Measurements from ENCODE around the gene DHX30. TPM values are rescaled to one million over a fixed set of nuclear protein-coding genes. Genes with fewer than 3 reads are reported as not detected.
"Not testable (repeated sequence)": the region's sequence is repeated elsewhere in the genome, so short reads cannot be mapped to it uniquely, and the experiment has no call there.

The DHX30 gene
- total RNA-seq, 1 donor from 2014 or later, result 49.0 TPM

DNA sequence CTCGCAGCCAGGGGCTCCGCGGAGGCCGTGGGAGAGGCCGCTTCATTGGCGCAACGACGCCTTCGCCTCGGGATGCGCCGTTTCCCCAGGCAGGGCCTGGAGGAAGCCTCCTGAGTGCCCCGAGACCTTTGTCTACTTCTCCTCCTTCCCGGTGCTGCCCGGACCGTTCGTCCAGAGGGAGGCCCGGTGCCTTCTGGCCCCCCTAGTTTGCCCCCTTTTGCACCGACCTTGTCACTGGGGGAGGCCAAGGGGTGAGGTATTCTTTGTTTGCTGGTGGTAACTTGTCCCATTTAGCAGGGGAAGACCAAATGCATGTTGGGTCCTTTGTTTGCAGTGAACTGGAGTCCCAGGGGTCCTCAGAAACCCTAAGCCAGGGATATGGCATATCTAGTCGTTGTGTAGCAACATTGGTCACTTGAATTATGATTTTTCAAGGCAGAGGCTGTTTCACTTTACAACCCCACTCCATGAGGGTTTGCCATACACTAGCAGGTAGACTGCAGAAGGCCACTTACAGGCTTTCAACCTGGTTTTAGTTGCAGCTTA lies 615 bp downstream of the DHX30 start:
- DNase-seq (no peak), ATAC-seq (no peak)
- intact Hi-C loops (cut with micrococcal nuclease), result no loop called here

DNA sequence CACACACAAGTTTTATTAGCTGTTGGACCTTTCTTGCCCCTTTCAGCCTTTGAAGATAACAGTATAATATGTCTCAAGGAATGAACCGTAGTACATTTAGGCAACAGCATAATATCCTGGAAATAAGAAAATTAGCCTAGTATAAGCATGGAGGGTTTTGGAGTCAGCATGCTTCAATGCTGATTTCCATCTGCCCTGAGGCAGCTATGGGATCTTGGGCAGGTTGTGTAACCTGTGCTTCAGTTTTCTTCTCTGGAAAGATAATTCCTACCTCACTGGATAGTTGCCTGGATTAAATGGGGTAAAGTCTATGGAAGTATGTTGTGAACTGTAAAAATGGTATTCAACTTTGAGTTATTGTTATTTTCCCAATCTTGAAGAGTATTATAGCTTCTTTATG lies 1.6 kb downstream of the DHX30 start:
- ATAC-seq, result no peak
- no peak for DNase-seq
- intact Hi-C loops (cut with micrococcal nuclease), result no loop called here

- intact Hi-C loops (cut with micrococcal nuclease), result no loop called here
- no peak for ATAC-seq
- no peak for DNase-seq
Observed at GRCh38 chr3:47813551-47814177, 10.7 kb downstream of the DHX30 start.

DNA sequence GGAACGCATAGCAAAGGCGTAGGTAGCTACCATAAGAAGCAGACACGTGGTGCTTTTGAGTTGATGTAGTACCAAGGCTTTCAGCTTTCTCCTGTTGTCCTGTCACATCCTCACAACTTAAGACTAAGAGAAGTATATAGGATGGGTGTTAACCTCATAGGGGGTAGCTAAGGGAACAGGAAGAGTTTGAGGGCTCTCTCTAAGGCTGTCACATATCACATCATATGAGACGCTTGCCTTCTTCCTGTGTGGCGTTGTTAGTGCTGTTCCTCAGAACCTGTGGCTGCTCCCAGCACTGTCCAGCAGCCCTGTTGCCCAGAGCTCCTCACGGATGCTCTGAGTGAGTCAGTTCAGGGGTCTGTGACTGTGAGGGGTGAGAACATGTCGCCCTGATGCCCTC lies 14.7 kb downstream of the DHX30 start:
- ATAC-seq (no peak), DNase-seq (no peak)
- intact Hi-C loops (cut with micrococcal nuclease), result no loop called here

GRCh38 chr3:47824541-47825473 lies 21.9 kb downstream of the DHX30 start:
- intact Hi-C loops (cut with micrococcal nuclease), result loop anchor here (5.0 kb wide), 1 partner anchor 327 kb away; no protein-coding TSS in a partner anchor
- ATAC-seq (peak; percentile 99), DNase-seq (peak; percentile 89)

GRCh38 chr3:47825590-47825989 lies 22.7 kb downstream of the DHX30 start:
- DNase-seq, result no peak
- intact Hi-C loops (cut with micrococcal nuclease), result loop anchor here (5.0 kb wide), 1 partner anchor 327 kb away; no protein-coding TSS in a partner anchor
- ATAC-seq, result no peak

DNA sequence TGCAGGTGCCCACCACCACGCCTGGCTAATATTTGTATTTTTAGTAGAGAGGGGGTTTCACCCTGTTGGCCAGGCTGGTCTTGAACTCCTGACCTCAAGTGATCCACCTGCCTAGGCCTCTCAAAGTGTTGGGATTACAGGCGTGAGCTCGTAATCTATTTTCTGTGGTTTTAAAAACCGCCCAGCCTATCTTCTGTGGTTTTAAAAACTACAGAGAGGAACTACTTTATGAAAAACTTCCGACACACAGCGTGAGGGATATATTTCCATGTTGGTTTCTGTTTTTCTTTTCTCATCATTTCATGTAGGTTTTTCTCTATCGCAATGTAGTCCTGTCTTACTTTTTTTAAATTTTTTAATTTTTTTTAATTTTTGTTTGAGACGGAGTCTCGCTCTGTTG lies 26.5 kb downstream of the DHX30 start:
- intact Hi-C loops (cut with micrococcal nuclease), result loop anchor here (5.0 kb wide), 1 partner anchor 323 kb away; no protein-coding TSS in a partner anchor
- ATAC-seq, result not testable (repeated sequence)

GRCh38 chr3:47836986-47837385 lies 34.0 kb downstream of the DHX30 start:
- DNase-seq (no peak), ATAC-seq (no peak)
- intact Hi-C loops (cut with micrococcal nuclease), result no loop called here

More for the DNA sequence above, 26.5 kb downstream of the DHX30 start:
- DNase-seq, result not testable (repeated sequence)

DNA sequence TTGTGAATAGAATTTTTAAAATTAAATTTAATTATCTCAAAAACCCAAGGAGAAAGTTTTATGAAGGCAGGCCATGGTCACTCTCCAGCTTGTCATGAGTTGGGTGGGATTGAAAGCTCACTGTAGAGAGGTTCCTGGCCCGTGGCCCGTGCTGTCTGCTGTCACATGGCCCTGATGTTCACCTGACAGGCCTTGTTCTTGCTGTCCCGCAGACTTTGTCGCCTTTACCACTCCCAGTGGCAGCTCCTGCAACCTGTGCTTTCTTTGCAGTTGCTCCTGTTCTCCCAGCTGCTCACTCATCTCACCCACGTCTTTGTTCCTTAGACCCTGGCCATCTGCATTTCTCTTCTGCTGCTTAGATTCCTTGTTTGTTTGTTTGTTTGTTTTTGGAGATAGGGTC lies 35.6 kb downstream of the DHX30 start:
- DNase-seq (no peak), ATAC-seq (peak; percentile 68)
- intact Hi-C loops (cut with micrococcal nuclease), result no loop called here

DNA sequence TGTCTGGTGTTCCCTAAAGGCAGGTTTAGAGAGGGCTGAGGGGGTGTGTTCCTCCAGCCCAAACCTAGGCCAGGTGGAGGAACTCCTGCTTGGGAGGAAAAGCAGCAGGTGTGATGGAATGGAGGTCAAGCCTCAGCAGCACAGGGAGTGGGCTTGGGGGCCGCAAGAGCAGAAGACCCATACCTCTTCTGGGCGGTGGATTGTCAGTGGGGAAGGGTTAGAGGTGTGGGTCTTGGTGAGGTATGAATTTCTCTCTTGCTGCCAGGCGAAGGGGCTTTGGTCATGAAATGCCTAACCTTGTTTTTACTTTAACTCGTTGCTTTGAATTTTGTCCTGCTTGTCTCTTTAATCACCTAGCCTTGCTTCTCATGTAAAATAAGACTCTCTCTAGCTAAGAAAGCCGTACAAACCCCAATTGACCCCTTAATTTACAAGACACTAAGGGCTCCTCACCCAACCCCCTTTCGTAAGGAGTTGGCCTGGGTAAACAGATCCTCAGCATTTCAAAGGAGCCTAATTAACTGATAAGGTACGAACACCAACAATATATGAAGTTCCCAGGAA lies 38.9 kb downstream of the DHX30 start:
- ATAC-seq (no peak), DNase-seq (no peak)
- intact Hi-C loops (cut with micrococcal nuclease), result loop anchor here (10.0 kb wide), 1 partner anchor 143 kb away; no protein-coding TSS in a partner anchor

GRCh38 chr3:47846186-47846879 lies 43.4 kb downstream of the DHX30 start:
- intact Hi-C loops (cut with micrococcal nuclease), result loop anchor here (10.0 kb wide), 1 partner anchor 138 kb away; no protein-coding TSS in a partner anchor
- DNase-seq, result no peak
- no peak for ATAC-seq

DNA sequence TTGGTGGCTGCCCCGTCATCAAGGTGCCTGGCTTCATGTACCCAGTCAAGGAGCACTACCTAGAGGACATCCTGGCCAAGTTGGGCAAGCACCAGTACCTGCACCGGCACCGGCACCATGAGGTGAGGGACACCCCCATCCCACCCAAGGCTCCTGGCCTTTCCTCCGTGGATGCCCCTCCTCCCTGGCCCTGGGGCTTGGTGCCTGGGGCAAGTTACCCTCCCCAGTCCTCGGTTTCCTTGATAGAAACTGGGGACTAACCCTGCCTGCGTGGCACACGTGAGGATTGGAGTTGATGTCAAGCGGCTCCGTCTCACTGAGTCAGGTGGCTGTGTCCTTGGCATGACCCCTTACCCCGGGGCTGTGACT lies 43.9 kb downstream of the DHX30 start:
- intact Hi-C loops (cut with micrococcal nuclease), result loop anchor here (10.0 kb wide), 1 partner anchor 138 kb away; no protein-coding TSS in a partner anchor

GRCh38 chr3:47847260-47847659 lies 44.3 kb downstream of the DHX30 start:
- intact Hi-C loops (cut with micrococcal nuclease), result loop anchor here (10.0 kb wide), 1 partner anchor 138 kb away; no protein-coding TSS in a partner anchor
- ATAC-seq, result no peak
- DNase-seq, result no peak

More for the DNA sequence above, 43.9 kb downstream of the DHX30 start:
- ATAC-seq (no peak), DNase-seq (no peak)

DNA sequence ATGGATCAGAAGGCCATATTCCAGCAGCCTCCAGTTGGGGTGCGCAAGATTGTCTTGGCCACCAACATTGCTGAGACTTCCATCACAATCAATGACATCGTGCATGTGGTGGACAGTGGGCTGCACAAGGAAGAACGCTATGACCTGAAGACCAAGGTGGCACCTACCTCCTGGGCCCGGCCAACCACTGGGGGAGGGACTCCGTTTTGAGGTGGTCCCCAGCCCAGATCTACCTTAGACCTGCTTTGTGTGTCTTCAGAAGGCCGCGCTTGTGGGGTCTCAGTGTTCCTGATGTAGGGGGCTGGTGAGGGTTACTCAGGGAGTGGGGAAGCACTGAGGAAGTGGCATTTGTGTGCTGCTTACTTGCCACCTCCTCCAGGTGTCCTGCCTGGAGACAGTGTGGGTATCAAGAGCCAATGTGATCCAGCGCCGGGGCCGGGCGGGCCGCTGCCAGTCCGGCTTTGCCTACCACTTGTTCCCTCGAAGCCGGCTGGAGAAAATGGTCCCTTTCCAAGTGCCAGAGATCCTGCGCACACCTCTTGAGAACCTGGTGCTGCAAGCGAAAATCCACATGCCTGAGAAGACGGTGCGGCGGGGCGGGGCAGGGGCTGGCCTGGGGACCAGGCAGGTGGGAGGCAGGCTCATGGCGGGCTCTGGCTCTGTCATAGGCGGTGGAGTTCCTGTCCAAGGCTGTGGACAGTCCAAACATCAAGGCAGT lies 45.0 kb downstream of the DHX30 start:
- DNase-seq, result no peak
- ATAC-seq, result no peak
- intact Hi-C loops (cut with micrococcal nuclease), result loop anchor here (10.0 kb wide), 1 partner anchor 137 kb away; no protein-coding TSS in a partner anchor

DNA sequence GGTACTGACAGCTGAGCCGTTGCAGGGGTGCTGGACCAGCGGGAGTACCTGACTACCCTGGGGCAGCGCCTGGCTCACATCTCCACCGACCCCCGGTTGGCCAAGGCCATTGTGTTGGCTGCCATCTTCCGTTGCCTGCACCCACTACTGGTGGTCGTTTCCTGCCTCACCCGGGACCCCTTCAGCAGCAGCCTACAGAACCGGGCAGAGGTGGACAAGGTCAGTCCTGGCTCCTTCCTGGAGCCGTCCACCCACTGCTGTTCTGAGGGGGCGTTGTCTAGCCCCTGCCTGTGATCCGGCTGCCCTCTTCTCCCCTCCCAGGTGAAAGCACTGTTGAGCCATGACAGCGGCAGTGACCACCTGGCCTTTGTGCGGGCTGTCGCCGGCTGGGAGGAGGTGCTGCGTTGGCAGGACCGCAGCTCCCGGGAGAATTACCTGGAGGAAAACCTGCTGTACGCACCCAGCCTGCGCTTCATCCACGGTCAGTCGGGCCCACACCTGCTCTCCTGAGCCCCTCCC lies 45.7 kb downstream of the DHX30 start:
- DNase-seq (no peak), ATAC-seq (peak; percentile 1)
- intact Hi-C loops (cut with micrococcal nuclease), result loop anchor here (10.0 kb wide), 1 partner anchor 136 kb away; no protein-coding TSS in a partner anchor

DNA sequence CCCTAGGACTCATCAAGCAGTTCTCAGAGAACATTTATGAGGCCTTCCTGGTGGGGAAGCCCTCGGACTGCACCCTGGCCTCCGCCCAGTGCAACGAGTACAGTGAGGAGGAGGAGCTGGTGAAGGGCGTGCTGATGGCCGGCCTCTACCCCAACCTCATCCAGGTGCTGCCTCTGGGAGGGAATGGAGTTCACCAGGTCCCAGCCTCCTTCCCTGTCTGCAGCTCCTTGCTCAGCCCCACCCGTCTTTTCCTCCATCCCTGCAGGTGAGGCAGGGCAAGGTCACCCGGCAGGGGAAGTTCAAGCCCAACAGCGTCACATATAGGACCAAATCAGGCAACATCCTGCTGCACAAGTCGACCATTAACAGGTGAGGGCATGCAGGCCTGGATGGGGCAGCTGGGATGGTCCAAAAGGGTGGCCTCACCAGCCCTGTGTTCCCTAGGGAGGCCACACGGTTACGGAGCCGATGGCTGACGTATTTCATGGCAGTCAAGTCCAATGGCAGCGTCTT lies 46.3 kb downstream of the DHX30 start:
- ATAC-seq (peak; percentile 6), DNase-seq (no peak)
- intact Hi-C loops (cut with micrococcal nuclease), result loop anchor here (10.0 kb wide), 1 partner anchor 136 kb away; no protein-coding TSS in a partner anchor

DNA sequence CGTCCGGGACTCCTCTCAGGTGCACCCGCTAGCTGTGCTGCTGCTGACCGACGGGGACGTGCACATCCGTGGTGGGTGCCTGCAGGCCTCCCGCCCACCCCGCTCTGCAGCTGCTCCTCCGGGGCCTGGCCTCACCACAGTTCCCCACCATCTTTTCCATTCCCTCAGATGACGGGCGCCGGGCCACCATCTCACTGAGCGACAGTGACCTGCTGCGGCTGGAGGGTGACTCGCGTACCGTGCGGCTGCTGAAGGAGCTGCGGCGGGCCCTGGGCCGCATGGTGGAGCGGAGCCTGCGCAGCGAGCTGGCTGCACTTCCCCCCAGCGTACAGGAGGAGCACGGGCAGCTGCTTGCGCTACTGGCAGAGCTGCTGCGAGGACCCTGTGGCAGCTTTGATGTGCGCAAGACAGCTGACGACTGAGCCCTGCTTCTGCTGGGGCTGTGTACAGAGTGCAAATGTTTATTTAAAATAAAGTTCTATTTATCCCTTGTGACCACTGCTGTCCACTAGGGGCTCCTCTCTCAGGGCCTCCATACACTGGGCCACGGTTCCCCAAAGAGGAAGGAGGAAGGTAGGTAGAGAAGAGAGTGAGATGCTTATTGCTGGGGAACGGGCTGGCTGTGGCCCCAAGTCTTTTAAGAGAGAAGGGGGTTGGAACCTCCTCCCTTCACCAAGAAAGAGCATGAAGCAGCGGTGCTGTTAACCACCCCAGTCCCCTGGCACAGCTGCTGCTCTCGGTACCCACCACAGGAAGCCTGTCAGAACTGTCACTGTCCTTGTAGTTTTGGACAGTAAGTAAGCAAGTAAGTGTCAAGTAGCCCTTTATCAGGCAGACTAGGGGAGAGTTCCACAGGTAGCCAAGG lies 47.0 kb downstream of the DHX30 start:
- DNase-seq (no peak), ATAC-seq (peak; percentile 13)
- intact Hi-C loops (cut with micrococcal nuclease), result loop anchor here (10.0 kb wide), 1 partner anchor 135 kb away; no protein-coding TSS in a partner anchor

Data from left ventricle myocardium superior (tissue), 1 donor.